ENCODE data around the gene LDLR.

DNA sequence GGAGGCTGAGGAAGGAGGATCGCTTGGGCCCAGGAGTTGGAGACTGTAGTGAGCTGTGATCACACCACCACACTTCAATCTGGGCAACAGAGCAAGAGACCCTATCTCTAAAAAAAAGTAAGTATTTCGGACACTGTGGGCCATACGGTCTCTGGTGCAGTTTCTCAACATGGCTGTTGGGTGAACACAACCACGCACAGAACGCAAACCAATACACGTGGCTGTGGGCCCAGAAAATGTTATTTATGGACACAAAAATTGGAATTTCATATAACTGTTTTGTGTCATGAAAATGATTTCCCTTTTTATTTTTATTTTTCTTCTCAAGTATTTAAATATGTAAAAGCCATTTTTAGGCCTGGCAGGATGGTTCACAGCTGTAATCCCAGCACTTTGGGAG, 19.5 kb downstream of the LDLR start:
- TF ChIP-seq POLR2A (IDR thresholded peaks at IDR 0.05) (no peak), POLR2AphosphoS5 (IDR thresholded peaks at IDR 0.05) (no peak), EP300 (IDR thresholded peaks at IDR 0.05) (no peak)
- TF ChIP-seq, protein P1, sequence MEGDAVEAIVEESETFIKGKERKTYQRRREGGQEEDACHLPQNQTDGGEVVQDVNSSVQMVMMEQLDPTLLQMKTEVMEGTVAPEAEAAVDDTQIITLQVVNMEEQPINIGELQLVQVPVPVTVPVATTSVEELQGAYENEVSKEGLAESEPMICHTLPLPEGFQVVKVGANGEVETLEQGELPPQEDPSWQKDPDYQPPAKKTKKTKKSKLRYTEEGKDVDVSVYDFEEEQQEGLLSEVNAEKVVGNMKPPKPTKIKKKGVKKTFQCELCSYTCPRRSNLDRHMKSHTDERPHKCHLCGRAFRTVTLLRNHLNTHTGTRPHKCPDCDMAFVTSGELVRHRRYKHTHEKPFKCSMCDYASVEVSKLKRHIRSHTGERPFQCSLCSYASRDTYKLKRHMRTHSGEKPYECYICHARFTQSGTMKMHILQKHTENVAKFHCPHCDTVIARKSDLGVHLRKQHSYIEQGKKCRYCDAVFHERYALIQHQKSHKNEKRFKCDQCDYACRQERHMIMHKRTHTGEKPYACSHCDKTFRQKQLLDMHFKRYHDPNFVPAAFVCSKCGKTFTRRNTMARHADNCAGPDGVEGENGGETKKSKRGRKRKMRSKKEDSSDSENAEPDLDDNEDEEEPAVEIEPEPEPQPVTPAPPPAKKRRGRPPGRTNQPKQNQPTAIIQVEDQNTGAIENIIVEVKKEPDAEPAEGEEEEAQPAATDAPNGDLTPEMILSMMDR (IDR thresholded peaks at IDR 0.05), result no peak

Measured in upper lobe of left lung (tissue), 4 donors.